Neuronal stem cell (in vitro differentiated cells): ENCODE results near the gene ADPRHL1.

ENCODE experiments used
- DNase-seq: peaks from one replicate; pipeline ENCODE4 v3.0.0-alpha.2; 2013; ENCODE audit warnings: low spot score
- H2AFZ ChIP-seq: one replicate; pipeline ENCODE4 v1.6.1; 2013; ENCODE audit warnings: mild to moderate bottlenecking, low read length, inconsistent platforms
- H2AK5ac ChIP-seq: 2 replicates; pipeline ENCODE4 v1.6.1; 2013; ENCODE audit warnings: low read depth, mild to moderate bottlenecking, inconsistent platforms, low read length, moderate library complexity, mixed read lengths
- H2BK120ac ChIP-seq: 2 replicates; pipeline ENCODE4 v1.6.1; 2013; ENCODE audit warnings: low read depth, mild to moderate bottlenecking, inconsistent platforms, low read length, moderate library complexity, mixed read lengths
- H2BK12ac ChIP-seq: one replicate; pipeline ENCODE4 v1.6.1; 2013; ENCODE audit warnings: low read length, inconsistent platforms
- H2BK15ac ChIP-seq: 2 replicates; pipeline ENCODE4 v1.6.1; 2013; ENCODE audit warnings: mild to moderate bottlenecking, low read length, inconsistent platforms, mixed read lengths
- H2BK5ac ChIP-seq: one replicate; pipeline ENCODE4 v1.6.1; 2013; ENCODE audit warnings: inconsistent platforms, mild to moderate bottlenecking, low read length, moderate library complexity
- H3K14ac ChIP-seq: one replicate; pipeline ENCODE4 v1.6.1; 2013; ENCODE audit warnings: low read length, inconsistent platforms
- H3K18ac ChIP-seq: 2 replicates; pipeline ENCODE4 v1.6.1; 2013; ENCODE audit warnings: low read length, inconsistent platforms
- H3K23ac ChIP-seq: 2 replicates; pipeline ENCODE4 v1.6.1; 2013; ENCODE audit warnings: low read depth, mild to moderate bottlenecking, mixed read lengths, low read length, inconsistent platforms; ENCODE audit not compliant: poor library complexity
- H3K27ac ChIP-seq: replicated peaks from 3 replicates; pipeline ENCODE4 v1.5.1; 2013; ENCODE audit warnings: low read length, inconsistent platforms
- H3K27me3 ChIP-seq, 3 experiments: 2 replicates each; pipeline ENCODE4 v1.6.1; 2013; ENCODE audit warnings: low read length in 3 of 3, mild to moderate bottlenecking in 2 of 3, inconsistent platforms in 1 of 3, low read depth in 1 of 3, mixed read lengths in 1 of 3, moderate library complexity in 1 of 3; ENCODE audit not compliant: control insufficient read depth in 3 of 3, insufficient read depth in 3 of 3
- H3K36me3 ChIP-seq, 2 donors: replicated peaks in 1 of 2; 2 replicates each; pipeline ENCODE4 v1.6.1; 2013; ENCODE audit warnings: low read length in 2 of 2; ENCODE audit not compliant: control insufficient read depth in 2 of 2, insufficient read depth in 2 of 2
- H3K4ac ChIP-seq: 2 replicates; pipeline ENCODE4 v1.6.1; 2013; ENCODE audit warnings: inconsistent platforms, mild to moderate bottlenecking, low read length, moderate library complexity
- H3K4me1 ChIP-seq, 2 donors: 1 replicate in 1 of 2; 2 replicates in 1 of 2; pipeline ENCODE4 v1.6.1; 2013; ENCODE audit warnings: low read length in 2 of 2, low read depth in 1 of 2; ENCODE audit not compliant: control insufficient read depth in 2 of 2, insufficient read depth in 1 of 2
- H3K4me2 ChIP-seq: one replicate; pipeline ENCODE4 v1.6.1; 2013; ENCODE audit warnings: mild to moderate bottlenecking, low read length, inconsistent platforms; ENCODE audit not compliant: insufficient read depth, poor library complexity, severe bottlenecking
- H3K4me3 ChIP-seq, 2 donors: 2 replicates each; pipeline ENCODE4 v1.5.1; 2013; ENCODE audit warnings: low read length in 2 of 2, mild to moderate bottlenecking in 2 of 2, inconsistent platforms in 1 of 2, moderate library complexity in 1 of 2
- H3K79me1 ChIP-seq: one replicate; pipeline ENCODE4 v1.6.1; 2013; ENCODE audit warnings: low read depth, mild to moderate bottlenecking, inconsistent platforms, low read length, moderate library complexity
- H3K9ac ChIP-seq: one replicate; pipeline ENCODE4 v1.6.1; 2013; ENCODE audit warnings: mild to moderate bottlenecking, low read depth, low read length, inconsistent platforms; ENCODE audit not compliant: poor library complexity
- H3K9me3 ChIP-seq, 2 donors: replicated peaks in 1 of 2; 2 replicates each; pipeline versions ENCODE3 to v1.6.1; 2013; ENCODE audit warnings: low read length in 2 of 2, mild to moderate bottlenecking in 2 of 2, inconsistent platforms in 1 of 2, low read depth in 1 of 2, mixed read lengths in 1 of 2, moderate library complexity in 1 of 2; ENCODE audit not compliant: control insufficient read depth in 2 of 2, insufficient read depth in 1 of 2
- H4K8ac ChIP-seq: one replicate; pipeline ENCODE4 v1.6.1; 2013; ENCODE audit warnings: low read depth, mild to moderate bottlenecking, inconsistent platforms, low read length, moderate library complexity
- H4K91ac ChIP-seq: one replicate; pipeline ENCODE4 v1.6.1; 2013; ENCODE audit warnings: low read length, low read depth, mild to moderate bottlenecking, inconsistent platforms; ENCODE audit not compliant: poor library complexity
- WGBS, 2 donors: extraction: QIAGEN DNeasy Blood & Tissue Kit; methylation state at CpG; one replicate each; pipeline ENCODE4 v1.1.7; 2013; ENCODE audit warnings: missing lambda C conversion rate in 2 of 2, mixed read lengths in 1 of 2; ENCODE audit not compliant: insufficient read length in 2 of 2, insufficient replicate concordance in 1 of 2; ENCODE audit errors: extremely low coverage in 2 of 2; 5-methylcytosine and 5-hydroxymethylcytosine counted together

The ADPRHL1 gene

DNA sequence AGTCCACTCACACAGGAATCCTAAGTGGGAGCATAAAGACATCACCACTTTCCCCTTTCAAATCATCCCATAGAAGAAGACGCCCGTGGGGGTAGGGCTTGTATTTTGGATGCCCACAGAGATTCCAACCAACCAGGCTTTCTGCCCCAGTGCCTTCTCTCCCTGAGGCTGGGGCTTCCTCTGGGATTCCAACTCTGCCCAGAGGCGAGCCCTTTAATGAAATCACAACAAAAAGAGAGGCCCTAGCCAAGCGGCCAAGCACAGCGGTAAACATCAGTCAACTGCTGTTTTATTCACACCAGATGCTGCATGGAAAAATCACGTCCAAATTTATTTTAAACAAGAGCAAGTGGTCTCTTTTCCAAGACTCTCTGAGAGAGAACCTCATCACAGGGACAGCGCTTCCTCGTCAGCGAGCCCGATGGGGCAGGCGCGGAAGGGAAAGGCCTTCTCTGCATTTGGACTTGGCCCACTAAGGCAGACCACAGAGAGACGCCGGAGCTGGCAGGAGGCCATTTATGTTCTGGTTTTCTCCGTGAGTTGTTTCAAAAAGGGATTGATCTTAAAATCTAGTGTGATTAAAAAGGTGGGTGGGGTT lies 31.5 kb downstream of the ADPRHL1 start:
- DNase-seq: no peak
- no CpG with 5 or more reads among the region's 15 CpGs for WGBS, 2 donors
- peak overlapping the region; percentile 28 for H2AK5ac ChIP-seq
- peaks cover 8 to 12% of the 10 kb centered on the region in 2 donors for H3K4me1 ChIP-seq
- no peak overlapping the region for H3K9ac ChIP-seq
- H3K18ac ChIP-seq: no peak overlapping the region
- peak overlapping the region; percentile 21 for H2BK15ac ChIP-seq
- H2BK120ac ChIP-seq: no peak overlapping the region
- no peak overlapping the region for H4K8ac ChIP-seq
- H3K4ac ChIP-seq: no peak overlapping the region
- H3K36me3 ChIP-seq: no peaks in the 10 kb centered on the region
- no peaks in the 10 kb centered on the region for H3K27me3 ChIP-seq
- H3K27ac ChIP-seq: no peak overlapping the region
- H4K91ac ChIP-seq: no peak overlapping the region
- peaks cover 1% of the 10 kb centered on the region for H3K79me1 ChIP-seq
- H3K9me3 ChIP-seq: no peaks in the 10 kb centered on the region
- H3K14ac ChIP-seq: no peak overlapping the region
- H2AFZ ChIP-seq: peak overlapping the region; percentile 33
- H3K4me3 ChIP-seq: no peak overlapping the region
- H2BK5ac ChIP-seq: no peak overlapping the region
- H3K4me2 ChIP-seq: no peak overlapping the region
- H2BK12ac ChIP-seq: no peak overlapping the region
- no peak overlapping the region for H3K23ac ChIP-seq

DNA sequence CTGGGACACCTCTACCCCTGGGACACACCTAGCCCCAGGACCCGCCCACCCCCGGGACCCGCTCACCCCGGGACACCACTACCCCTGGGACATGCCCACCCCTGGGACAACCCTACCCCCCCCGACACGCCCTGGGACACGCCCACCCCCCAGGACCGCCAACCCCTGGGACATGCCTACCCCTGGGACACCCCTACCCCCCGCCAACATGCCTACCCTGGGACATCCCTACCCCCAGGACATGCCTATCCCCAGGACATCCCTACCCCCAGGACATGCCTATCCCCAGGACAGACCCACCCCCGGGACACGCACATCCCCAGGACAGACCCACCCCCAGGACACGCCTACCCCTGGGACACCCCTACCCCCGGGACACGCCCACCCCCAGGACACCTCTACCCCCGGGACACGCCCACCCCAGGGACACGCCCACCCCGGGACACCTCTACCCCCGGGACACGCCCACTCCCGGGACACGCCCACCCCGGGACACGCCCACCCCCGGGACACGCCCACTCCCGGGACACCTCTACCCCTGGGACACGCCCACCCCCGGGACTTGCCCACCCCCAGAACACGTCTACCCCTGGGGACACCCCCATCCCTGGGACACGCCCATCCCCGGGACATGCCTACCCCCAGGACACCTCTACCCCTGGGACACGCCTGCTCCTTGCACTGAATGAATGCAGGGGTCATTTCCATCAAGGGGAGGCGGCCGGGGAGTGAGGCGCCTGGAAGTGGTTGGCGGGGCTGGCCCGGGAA lies 32.3 kb downstream of the ADPRHL1 start:
- Histone ChIP-seq H2AK5ac (no peak overlapping the region), H4K8ac (no peak overlapping the region), H3K9me3 (no peaks in the 10 kb centered on the region), H3K4me1 (peaks cover 3 to 12% of the 10 kb centered on the region in 2 donors), H4K91ac (no peak overlapping the region), H3K4me3 (no peak overlapping the region), H2BK120ac (no peak overlapping the region), H3K23ac (no peak overlapping the region), H3K4ac (no peak overlapping the region), H3K4me2 (no peak overlapping the region), H3K36me3 (no peaks in the 10 kb centered on the region), H3K14ac (no peak overlapping the region), H3K9ac (no peak overlapping the region), H2BK5ac (no peak overlapping the region), H3K79me1 (peaks cover 1% of the 10 kb centered on the region), H2AFZ (no peak overlapping the region), H3K18ac (no peak overlapping the region), H3K27me3 (no peaks in the 10 kb centered on the region), H2BK12ac (no peak overlapping the region), H3K27ac (no peak overlapping the region), H2BK15ac (no peak overlapping the region)
- DNase-seq: no peak
- no CpG with 5 or more reads among the region's 38 CpGs for WGBS, 2 donors

DNA sequence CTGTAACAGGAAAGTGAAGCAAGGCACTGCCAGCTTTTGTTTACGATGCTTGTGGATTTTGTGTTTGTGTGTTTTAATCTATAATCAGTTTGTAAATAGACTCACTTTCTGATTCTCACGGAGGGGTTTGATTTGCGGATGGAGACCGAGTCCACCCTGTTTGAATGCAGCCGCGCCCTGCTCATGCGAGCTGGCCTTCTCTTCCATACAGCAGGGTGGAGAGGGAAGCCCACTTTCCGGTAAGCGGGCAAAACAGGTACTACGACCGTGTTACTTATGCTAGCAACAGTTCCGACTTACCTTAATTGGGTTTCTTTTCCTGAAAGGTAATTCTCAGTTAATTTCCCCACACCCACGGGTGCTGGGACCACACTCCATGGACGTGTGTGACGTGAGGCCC lies 33.1 kb downstream of the ADPRHL1 start:
- no peak overlapping the region for H2AK5ac ChIP-seq
- H3K18ac ChIP-seq: no peak overlapping the region
- no peak overlapping the region for H2BK12ac ChIP-seq
- H3K9ac ChIP-seq: no peak overlapping the region
- H4K91ac ChIP-seq: no peak overlapping the region
- H3K4me2 ChIP-seq: no peak overlapping the region
- peaks cover 1% of the 10 kb centered on the region for H3K79me1 ChIP-seq
- no peaks in the 10 kb centered on the region for H3K36me3 ChIP-seq
- no peak overlapping the region for H3K4ac ChIP-seq
- no peak overlapping the region for H2BK120ac ChIP-seq
- H4K8ac ChIP-seq: no peak overlapping the region
- no peak overlapping the region for H3K4me3 ChIP-seq
- H3K23ac ChIP-seq: no peak overlapping the region
- H2BK15ac ChIP-seq: no peak overlapping the region
- no peak for DNase-seq
- H3K9me3 ChIP-seq: no peaks in the 10 kb centered on the region
- no peaks in the 10 kb centered on the region for H3K27me3 ChIP-seq
- H3K14ac ChIP-seq: no peak overlapping the region
- no peak overlapping the region for H2BK5ac ChIP-seq
- peaks cover 3 to 12% of the 10 kb centered on the region in 2 donors for H3K4me1 ChIP-seq
- H3K27ac ChIP-seq: no peak overlapping the region
- no peak overlapping the region for H2AFZ ChIP-seq
- WGBS, 2 donors: no CpG with 5 or more reads among the region's 15 CpGs

GRCh38 chr13:113419531-113420193 lies 33.6 kb downstream of the ADPRHL1 start:
- H2BK15ac ChIP-seq: no peak overlapping the region
- no peaks in the 10 kb centered on the region for H3K27me3 ChIP-seq
- no peaks in the 10 kb centered on the region for H3K36me3 ChIP-seq
- H3K23ac ChIP-seq: no peak overlapping the region
- no peak overlapping the region for H2AK5ac ChIP-seq
- no peak overlapping the region for H3K4me2 ChIP-seq
- no peak overlapping the region for H3K9ac ChIP-seq
- H3K4ac ChIP-seq: no peak overlapping the region
- H4K8ac ChIP-seq: no peak overlapping the region
- H4K91ac ChIP-seq: no peak overlapping the region
- DNase-seq: no peak
- no peak overlapping the region for H3K18ac ChIP-seq
- no peak overlapping the region for H2BK5ac ChIP-seq
- H3K14ac ChIP-seq: no peak overlapping the region
- WGBS, 2 donors: no CpG with 5 or more reads among the region's 18 CpGs
- H3K4me3 ChIP-seq: no peak overlapping the region
- no peak overlapping the region for H2BK12ac ChIP-seq
- H3K79me1 ChIP-seq: peaks cover 1% of the 10 kb centered on the region
- H2BK120ac ChIP-seq: no peak overlapping the region
- H2AFZ ChIP-seq: no peak overlapping the region
- peaks cover 3 to 12% of the 10 kb centered on the region in 2 donors for H3K4me1 ChIP-seq
- no peaks in the 10 kb centered on the region for H3K9me3 ChIP-seq
- no peak overlapping the region for H3K27ac ChIP-seq
